Measurements from ENCODE around the gene MIER1.

Gene MIER1

DNA sequence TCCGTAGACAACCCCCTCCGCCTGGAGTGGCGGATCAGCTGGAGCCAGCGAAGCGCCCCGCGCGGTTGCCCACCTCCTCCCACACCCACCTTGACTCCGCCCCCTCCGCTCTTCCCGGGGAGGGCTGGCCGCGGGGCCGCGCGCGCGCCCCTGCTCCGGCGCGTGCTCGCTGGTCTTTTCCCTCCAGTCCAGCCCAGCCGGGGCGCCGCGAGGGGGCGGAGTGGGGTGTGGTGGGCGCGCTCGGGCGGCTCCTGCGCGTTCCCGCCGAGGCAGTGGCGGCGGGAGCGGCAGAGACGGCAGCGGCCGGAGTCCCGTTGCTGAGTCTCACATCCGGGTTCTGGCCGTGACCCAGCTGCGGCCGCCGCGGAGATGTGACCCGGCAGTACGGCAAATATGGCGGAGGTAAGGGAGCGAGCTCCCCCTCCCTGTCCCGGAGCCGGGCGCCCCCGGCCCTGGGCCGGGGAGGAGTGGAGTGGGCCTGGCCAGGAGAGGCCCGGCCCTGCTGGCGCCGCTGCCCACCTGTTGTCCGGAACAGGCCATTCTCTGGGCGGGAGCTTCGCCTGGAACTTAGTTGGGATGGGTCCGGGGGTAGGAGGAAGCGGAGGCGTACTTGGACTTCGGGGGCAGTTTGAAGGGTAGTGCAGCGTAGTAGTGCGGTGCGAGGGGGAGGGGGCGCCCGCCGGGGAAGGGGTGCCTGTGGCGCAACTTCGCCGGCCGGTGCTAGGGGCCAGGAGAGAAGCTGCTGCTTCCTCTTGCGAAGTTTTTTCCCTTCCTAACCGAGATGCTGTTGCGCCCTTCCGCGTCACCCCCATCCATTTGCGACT is 5.4 kb downstream of the MIER1 start (continued):
- TF ChIP-seq, protein P1, sequence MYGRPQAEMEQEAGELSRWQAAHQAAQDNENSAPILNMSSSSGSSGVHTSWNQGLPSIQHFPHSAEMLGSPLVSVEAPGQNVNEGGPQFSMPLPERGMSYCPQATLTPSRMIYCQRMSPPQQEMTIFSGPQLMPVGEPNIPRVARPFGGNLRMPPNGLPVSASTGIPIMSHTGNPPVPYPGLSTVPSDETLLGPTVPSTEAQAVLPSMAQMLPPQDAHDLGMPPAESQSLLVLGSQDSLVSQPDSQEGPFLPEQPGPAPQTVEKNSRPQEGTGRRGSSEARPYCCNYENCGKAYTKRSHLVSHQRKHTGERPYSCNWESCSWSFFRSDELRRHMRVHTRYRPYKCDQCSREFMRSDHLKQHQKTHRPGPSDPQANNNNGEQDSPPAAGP (tag by site-specific recombination; IDR thresholded peaks at IDR 0.05): peak; percentile 42; the same call in 1 of the 2 replicates
- TF ChIP-seq, protein P2, sequence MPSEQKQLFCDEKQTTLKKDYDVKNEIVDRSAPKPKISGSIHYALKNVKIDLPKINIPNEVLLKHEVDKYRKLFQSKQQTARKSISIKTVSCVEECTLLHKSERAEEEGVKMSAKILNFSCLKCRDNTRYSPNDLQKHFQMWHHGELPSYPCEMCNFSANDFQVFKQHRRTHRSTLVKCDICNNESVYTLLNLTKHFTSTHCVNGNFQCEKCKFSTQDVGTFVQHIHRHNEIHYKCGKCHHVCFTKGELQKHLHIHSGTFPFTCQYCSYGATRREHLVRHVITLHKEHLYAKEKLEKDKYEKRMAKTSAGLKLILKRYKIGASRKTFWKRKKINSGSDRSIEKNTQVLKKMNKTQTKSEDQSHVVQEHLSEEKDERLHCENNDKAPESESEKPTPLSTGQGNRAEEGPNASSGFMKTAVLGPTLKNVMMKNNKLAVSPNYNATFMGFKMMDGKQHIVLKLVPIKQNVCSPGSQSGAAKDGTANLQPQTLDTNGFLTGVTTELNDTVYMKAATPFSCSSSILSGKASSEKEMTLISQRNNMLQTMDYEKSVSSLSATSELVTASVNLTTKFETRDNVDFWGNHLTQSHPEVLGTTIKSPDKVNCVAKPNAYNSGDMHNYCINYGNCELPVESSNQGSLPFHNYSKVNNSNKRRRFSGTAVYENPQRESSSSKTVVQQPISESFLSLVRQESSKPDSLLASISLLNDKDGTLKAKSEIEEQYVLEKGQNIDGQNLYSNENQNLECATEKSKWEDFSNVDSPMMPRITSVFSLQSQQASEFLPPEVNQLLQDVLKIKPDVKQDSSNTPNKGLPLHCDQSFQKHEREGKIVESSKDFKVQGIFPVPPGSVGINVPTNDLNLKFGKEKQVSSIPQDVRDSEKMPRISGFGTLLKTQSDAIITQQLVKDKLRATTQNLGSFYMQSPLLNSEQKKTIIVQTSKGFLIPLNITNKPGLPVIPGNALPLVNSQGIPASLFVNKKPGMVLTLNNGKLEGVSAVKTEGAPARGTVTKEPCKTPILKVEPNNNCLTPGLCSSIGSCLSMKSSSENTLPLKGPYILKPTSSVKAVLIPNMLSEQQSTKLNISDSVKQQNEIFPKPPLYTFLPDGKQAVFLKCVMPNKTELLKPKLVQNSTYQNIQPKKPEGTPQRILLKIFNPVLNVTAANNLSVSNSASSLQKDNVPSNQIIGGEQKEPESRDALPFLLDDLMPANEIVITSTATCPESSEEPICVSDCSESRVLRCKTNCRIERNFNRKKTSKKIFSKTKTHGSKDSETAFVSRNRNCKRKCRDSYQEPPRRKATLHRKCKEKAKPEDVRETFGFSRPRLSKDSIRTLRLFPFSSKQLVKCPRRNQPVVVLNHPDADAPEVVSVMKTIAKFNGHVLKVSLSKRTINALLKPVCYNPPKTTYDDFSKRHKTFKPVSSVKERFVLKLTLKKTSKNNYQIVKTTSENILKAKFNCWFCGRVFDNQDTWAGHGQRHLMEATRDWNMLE (tag by site-specific recombination; conservative IDR thresholded peaks at IDR 0.05; ENCODE audit: low read depth): no peak
- TF ChIP-seq ZNF707 (tag by site-specific recombination; IDR thresholded peaks at IDR 0.05) (no peak), PRDM1 (tag by site-specific recombination; IDR thresholded peaks at IDR 0.05) (no peak), SCRT2 (tag by site-specific recombination; IDR thresholded peaks at IDR 0.05) (peak; percentile 99), ZNF571 (tag by site-specific recombination; IDR thresholded peaks at IDR 0.05) (no peak), ZNF701 (tag by site-specific recombination; IDR thresholded peaks at IDR 0.05) (no peak), HOXA7 (CRISPR knock-in tag; IDR thresholded peaks at IDR 0.05; ENCODE audit: borderline replicate concordance) (no peak), ZFP41 (tag by site-specific recombination; IDR thresholded peaks at IDR 0.05; ENCODE audit: borderline replicate concordance) (no peak)

DNA sequence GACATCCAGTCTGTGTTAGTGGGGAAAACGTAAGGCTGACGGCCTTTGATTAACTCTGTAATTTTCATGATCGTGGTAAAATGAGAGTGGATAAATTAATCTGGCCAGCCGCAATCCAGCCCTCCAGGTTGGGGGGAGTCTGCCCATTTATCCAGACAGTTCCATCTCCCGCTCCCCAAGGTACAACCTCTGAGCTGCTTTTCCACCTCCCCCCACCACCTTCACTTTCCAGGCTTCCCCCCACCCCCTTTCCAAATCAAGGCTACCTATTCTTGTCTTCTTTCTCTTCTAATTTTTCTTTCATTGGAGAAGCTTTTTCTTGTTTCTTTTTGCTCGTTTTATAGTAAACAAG is 6.0 kb downstream of the MIER1 start:
- POLR2A ChIA-PET: interaction anchor here (1.3 to 2.1 kb wide), 2 partner anchors 9 to 14 kb away, joined by 6 to 11 read pairs; no protein-coding TSS in a partner anchor
- peak overlapping the region; percentile 71 for H3K27ac ChIP-seq (ENCODE audit: extremely low read depth, low read depth, low read length)
- no peaks in the 10 kb centered on the region for H3K36me3 ChIP-seq (ENCODE audit: control insufficient read depth in 2 of 2, insufficient read depth in 1 of 2, low read length in 2 of 2)
- H3K4me1 ChIP-seq (ENCODE audit: control insufficient read depth, insufficient read depth, low read length): peaks cover 8% of the 10 kb centered on the region
- H3K9me3 ChIP-seq (ENCODE audit: control insufficient read depth, insufficient read depth, low read depth, low read length): no peaks in the 10 kb centered on the region
- H3K4me3 ChIP-seq (ENCODE audit: low read depth, low read length): peak overlapping the region; percentile 93
- CTCF ChIA-PET: interaction anchor here (0.7 to 0.9 kb wide), 2 partner anchors 42 to 431 kb away, joined by 3 read pairs; no protein-coding TSS in a partner anchor
- 0 out of 2 replicates have a peak, but pooled peaks have one; percentile 22 for TF ChIP-seq ZNF366 (tag by site-specific recombination; conservative IDR thresholded peaks at IDR 0.05)
- no peak for TF ChIP-seq ZNF521 (tag by site-specific recombination; IDR thresholded peaks at IDR 0.05)
- TF ChIP-seq HOXC10 (CRISPR knock-in tag; IDR thresholded peaks at IDR 0.05): no peak
- TF ChIP-seq, protein P3, sequence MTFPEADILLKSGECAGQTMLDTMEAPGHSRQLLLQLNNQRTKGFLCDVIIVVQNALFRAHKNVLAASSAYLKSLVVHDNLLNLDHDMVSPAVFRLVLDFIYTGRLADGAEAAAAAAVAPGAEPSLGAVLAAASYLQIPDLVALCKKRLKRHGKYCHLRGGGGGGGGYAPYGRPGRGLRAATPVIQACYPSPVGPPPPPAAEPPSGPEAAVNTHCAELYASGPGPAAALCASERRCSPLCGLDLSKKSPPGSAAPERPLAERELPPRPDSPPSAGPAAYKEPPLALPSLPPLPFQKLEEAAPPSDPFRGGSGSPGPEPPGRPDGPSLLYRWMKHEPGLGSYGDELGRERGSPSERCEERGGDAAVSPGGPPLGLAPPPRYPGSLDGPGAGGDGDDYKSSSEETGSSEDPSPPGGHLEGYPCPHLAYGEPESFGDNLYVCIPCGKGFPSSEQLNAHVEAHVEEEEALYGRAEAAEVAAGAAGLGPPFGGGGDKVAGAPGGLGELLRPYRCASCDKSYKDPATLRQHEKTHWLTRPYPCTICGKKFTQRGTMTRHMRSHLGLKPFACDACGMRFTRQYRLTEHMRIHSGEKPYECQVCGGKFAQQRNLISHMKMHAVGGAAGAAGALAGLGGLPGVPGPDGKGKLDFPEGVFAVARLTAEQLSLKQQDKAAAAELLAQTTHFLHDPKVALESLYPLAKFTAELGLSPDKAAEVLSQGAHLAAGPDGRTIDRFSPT (tag by site-specific recombination; IDR thresholded peaks at IDR 0.05): no peak
- TF ChIP-seq, protein P4, sequence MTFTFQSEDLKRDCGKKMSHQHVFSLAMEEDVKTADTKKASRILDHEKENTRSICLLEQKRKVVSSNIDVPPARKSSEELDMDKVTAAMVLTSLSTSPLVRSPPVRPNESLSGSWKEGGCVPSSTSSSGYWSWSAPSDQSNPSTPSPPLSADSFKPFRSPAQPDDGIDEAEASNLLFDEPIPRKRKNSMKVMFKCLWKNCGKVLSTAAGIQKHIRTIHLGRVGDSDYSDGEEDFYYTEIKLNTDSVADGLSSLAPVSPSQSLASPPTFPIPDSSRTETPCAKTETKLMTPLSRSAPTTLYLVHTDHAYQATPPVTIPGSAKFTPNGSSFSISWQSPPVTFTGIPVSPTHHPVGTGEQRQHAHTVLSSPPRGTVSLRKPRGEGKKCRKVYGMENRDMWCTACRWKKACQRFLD (tag by site-specific recombination; IDR thresholded peaks at IDR 0.05): no peak
- TF ChIP-seq ZNF596 (tag by site-specific recombination; IDR thresholded peaks at IDR 0.05): no peak
- no peak for TF ChIP-seq ZNF23 (tag by site-specific recombination; IDR thresholded peaks at IDR 0.05; ENCODE audit: borderline replicate concordance)
- no peak for TF ChIP-seq ZNF184 (tag by site-specific recombination; IDR thresholded peaks at IDR 0.05)
- peak; percentile 83 for TF ChIP-seq ZNF341 (tag by site-specific recombination; IDR thresholded peaks at IDR 0.05; ENCODE audit: low read depth)
- no peak for TF ChIP-seq ZNF529 (tag by site-specific recombination; IDR thresholded peaks at IDR 0.05; ENCODE audit: insufficient replicate concordance)
- TF ChIP-seq, protein P5, sequence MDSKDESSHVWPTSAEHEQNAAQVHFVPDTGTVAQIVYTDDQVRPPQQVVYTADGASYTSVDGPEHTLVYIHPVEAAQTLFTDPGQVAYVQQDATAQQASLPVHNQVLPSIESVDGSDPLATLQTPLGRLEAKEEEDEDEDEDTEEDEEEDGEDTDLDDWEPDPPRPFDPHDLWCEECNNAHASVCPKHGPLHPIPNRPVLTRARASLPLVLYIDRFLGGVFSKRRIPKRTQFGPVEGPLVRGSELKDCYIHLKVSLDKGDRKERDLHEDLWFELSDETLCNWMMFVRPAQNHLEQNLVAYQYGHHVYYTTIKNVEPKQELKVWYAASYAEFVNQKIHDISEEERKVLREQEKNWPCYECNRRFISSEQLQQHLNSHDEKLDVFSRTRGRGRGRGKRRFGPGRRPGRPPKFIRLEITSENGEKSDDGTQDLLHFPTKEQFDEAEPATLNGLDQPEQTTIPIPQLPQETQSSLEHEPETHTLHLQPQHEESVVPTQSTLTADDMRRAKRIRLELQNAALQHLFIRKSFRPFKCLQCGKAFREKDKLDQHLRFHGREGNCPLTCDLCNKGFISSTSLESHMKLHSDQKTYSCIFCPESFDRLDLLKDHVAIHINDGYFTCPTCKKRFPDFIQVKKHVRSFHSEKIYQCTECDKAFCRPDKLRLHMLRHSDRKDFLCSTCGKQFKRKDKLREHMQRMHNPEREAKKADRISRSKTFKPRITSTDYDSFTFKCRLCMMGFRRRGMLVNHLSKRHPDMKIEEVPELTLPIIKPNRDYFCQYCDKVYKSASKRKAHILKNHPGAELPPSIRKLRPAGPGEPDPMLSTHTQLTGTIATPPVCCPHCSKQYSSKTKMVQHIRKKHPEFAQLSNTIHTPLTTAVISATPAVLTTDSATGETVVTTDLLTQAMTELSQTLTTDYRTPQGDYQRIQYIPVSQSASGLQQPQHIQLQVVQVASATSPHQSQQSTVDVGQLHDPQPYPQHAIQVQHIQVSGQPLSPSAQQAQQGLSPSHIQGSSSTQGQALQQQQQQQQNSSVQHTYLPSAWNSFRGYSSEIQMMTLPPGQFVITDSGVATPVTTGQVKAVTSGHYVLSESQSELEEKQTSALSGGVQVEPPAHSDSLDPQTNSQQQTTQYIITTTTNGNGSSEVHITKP (tag by site-specific recombination; IDR thresholded peaks at IDR 0.05): peak; percentile 90
- no peak for TF ChIP-seq SCRT2 (tag by site-specific recombination; IDR thresholded peaks at IDR 0.05)

All from HEK293 (cell line).